SK-N-MC (cell line): Measurements from ENCODE around the gene CACNA1G.

Experiments
- EZH2 ChIP-seq: fragments of 200-600 bp; sonication (generic); IDR thresholded peaks from one replicate; pipeline ENCODE4 v1.6.1; 2017; ENCODE audit warnings: antibody characterized with exemption
- FOXP2 ChIP-seq: optimal IDR thresholded peaks from 2 replicates; pipeline ENCODE3; 2011; ENCODE audit warnings: mild to moderate bottlenecking, moderate library complexity; ENCODE audit not compliant: insufficient read depth; ENCODE audit errors: extremely low read length, control extremely low read depth
- POLR2AphosphoS5 ChIP-seq: IDR thresholded peaks from 2 replicates; pipeline ENCODE4 v1.6.1; 2012; ENCODE audit warnings: mild to moderate bottlenecking, low read depth, low read length, borderline replicate concordance

GRCh38 chr17:50554201-50554600, 6.3 kb upstream of the CACNA1G start:
- TF ChIP-seq EZH2 (no peak), POLR2AphosphoS5 (no peak), FOXP2 (no peak)
